Thyroid gland (tissue), 4 donors: ENCODE measurements around the gene TBC1D22B. TPM values are rescaled to one million over a fixed set of nuclear protein-coding genes. Genes with fewer than 3 reads are reported as not detected.
"Not testable (repeated sequence)": the region's sequence is repeated elsewhere in the genome, so short reads cannot be mapped to it uniquely, and the experiment has no call there.

Experiments used
- DNase-seq, 2 donors: peaks; one replicate each; pipeline ENCODE4 v3.0.0-alpha.2; 2019
- H3K27ac ChIP-seq, 3 donors: fragments of 200-600 bp; sonication (generic); 1 replicate in 2 of 3; 2 replicates in 1 of 3; pipeline ENCODE4 v1.5.1; 2016 to 2019; ENCODE audit warnings: mild to moderate bottlenecking in 1 of 3, moderate library complexity in 1 of 3
- H3K27me3 ChIP-seq: fragments of 200-600 bp; sonication (generic); one replicate; pipeline ENCODE4 v1.5.1; 2019
- H3K36me3 ChIP-seq, 2 donors: fragments of 200-600 bp; sonication (generic); one replicate each; pipeline ENCODE4 v1.5.1; 2016 to 2019
- H3K4me1 ChIP-seq, 2 donors: fragments of 200-600 bp; sonication (generic); one replicate each; pipeline ENCODE4 v1.5.1; 2017 to 2019
- H3K4me3 ChIP-seq, 3 donors: fragments of 200-600 bp; sonication (generic); replicated peaks in 1 of 3; 1 replicate in 2 of 3; 2 replicates in 1 of 3; pipeline ENCODE4 v1.5.1; 2016; ENCODE audit warnings: mild to moderate bottlenecking in 1 of 3
- H3K9me3 ChIP-seq: fragments of 200-600 bp; sonication (generic); one replicate; pipeline ENCODE4 v1.5.1; 2017
- POLR2A ChIP-seq, 2 donors: fragments of 450-650 bp; IDR thresholded peaks; one replicate each; pipeline ENCODE4 v1.6.1; 2017; ENCODE audit warnings: antibody characterized with exemption in 2 of 2, mild to moderate bottlenecking in 2 of 2, moderate library complexity in 1 of 2
- WGBS, 2 donors: methylation state at CpG; one replicate each; pipeline ENCODE4 v1.1.5; 2017; 5-methylcytosine and 5-hydroxymethylcytosine counted together
- intact Hi-C: fragments of 100-400 bp; cut with DNase I; formaldehyde crosslinking; loops from one replicate; pipeline ENCODE4 v1.15.1; 2023
- total RNA-seq, 4 donors: library from RNA; depleted of rRNA; stranded (reverse); fragments of >200 nt; gene quantifications; one replicate each; pipeline ENCODE4 v1.2.3, GENCODE V29; 2016
- TF ChIP-seq, protein P1 (sequence below), 6 experiments: fragments of 200-600 bp in 3 of 6; fragments of 450-650 bp in 3 of 6; sonication (generic) in 3 of 6; IDR thresholded peaks; one replicate each; pipeline ENCODE4 v1.5.1; 2016 to 2019; ENCODE audit warnings: antibody characterized with exemption in 6 of 6, mild to moderate bottlenecking in 2 of 6, inconsistent platforms in 1 of 6, moderate library complexity in 1 of 6

Gene TBC1D22B
- total RNA-seq, 4 donors from 2014 or later: 11.5 to 15.7 (median 14.2) TPM

DNA sequence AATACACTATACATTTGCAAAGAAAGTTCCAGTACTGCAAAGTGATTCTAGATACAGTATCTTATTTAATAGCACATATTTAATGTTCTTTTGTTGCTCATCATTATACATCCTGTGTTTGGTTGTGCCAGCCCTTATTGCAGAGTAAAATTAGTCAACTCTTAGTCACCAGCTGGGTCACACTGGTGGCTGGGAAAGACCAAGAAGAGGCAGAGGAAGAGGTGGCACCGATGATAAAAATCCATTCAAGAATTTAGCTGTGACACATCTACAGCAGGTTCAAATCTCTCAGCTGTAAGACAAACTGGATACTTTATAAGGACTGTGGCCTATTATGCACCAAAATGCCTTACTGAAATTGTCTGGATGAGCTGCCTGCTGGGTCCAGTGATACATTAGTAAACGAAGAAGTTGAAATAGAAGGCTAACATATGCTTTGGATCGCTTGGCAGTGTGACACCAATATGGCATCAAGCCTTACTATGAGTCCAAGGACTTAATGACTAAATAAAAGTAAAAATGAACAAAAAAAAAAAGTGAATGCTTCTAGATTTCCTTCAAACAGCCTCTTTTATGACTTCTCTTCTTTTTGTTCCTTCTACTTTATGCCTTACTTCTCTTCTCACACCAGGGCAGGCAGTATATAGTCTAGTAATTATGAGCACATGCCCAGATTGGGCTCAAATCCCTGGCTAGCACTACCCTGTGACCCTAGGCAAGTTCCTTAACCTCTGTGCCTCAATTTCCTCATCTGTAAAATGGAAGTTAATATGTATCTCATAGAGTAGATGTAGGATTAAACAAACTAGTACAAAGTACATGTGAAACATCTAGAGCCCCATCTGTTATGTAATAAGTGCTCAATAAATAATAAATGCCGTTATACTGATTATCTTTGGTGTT is 66.8 kb downstream of the TBC1D22B start:
- intact Hi-C loops: loop anchor here (5.0 kb wide), 1 partner anchor 368 kb away; no protein-coding TSS in a partner anchor
- Histone ChIP-seq H3K27me3 (no peaks in the 10 kb centered on the region), H3K27ac (no peak overlapping the region), H3K4me3 (no peak overlapping the region), H3K4me1 (peaks cover 0 to 5% of the 10 kb centered on the region in 2 donors), H3K9me3 (no peaks in the 10 kb centered on the region), H3K36me3 (peaks cover 2 to 13% of the 10 kb centered on the region in 2 donors)
- TF ChIP-seq, protein P1, sequence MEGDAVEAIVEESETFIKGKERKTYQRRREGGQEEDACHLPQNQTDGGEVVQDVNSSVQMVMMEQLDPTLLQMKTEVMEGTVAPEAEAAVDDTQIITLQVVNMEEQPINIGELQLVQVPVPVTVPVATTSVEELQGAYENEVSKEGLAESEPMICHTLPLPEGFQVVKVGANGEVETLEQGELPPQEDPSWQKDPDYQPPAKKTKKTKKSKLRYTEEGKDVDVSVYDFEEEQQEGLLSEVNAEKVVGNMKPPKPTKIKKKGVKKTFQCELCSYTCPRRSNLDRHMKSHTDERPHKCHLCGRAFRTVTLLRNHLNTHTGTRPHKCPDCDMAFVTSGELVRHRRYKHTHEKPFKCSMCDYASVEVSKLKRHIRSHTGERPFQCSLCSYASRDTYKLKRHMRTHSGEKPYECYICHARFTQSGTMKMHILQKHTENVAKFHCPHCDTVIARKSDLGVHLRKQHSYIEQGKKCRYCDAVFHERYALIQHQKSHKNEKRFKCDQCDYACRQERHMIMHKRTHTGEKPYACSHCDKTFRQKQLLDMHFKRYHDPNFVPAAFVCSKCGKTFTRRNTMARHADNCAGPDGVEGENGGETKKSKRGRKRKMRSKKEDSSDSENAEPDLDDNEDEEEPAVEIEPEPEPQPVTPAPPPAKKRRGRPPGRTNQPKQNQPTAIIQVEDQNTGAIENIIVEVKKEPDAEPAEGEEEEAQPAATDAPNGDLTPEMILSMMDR (IDR thresholded peaks at IDR 0.05): no peak
- no peak for TF ChIP-seq POLR2A (IDR thresholded peaks at IDR 0.05)
- WGBS, 2 donors: 64 to 69% methylated on average over 4 of the region's 4 CpGs
- DNase-seq: no peak

DNA sequence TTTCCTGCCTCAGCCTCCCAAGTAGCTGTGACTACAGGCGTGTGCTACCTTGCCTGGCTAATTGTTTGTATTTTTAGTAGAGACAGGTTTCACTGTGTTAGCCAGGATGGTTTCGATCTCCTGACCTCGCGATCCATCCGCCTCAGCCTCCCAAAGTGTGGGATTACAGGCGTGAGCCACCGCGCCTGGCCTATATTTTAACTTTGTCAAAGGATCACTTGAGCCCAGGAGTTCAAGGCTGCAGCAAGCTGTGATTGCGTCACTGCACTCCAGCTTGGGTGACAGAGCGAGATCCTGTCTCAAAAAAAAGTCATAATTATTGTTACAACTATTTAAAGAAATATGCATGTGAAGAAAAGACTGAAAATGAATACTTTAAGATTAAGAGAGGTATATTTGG is 72.8 kb downstream of the TBC1D22B start:
- DNase-seq, H3K27ac ChIP-seq, H3K9me3 ChIP-seq, intact Hi-C loops, H3K36me3 ChIP-seq, H3K4me1 ChIP-seq, H3K4me3 ChIP-seq, H3K27me3 ChIP-seq: not testable (repeated sequence)
- 95 to 98% methylated on average over 10 of the region's 10 CpGs for WGBS, 2 donors

DNA sequence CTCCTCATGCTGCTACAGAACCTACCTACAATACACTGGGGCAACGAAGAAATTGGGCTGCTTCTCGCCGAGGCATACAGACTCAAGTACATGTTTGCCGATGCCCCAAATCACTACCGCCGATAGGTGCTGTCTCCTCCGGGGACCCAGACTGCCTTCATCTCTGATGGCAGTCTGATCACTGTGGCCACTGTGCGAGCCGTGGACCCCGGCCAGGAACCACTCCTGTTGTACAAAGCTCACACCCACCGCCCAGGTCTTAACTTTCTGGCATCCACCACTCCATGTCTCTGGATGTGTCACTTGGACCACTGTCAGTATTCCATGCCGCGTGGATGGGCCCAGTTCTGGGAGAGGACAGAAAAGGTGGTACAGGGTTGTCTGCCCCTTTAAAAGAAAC is 73.5 kb downstream of the TBC1D22B start:
- H3K36me3 ChIP-seq: peaks cover 4 to 8% of the 10 kb centered on the region in 2 donors
- no peaks in the 10 kb centered on the region for H3K27me3 ChIP-seq
- TF ChIP-seq POLR2A (IDR thresholded peaks at IDR 0.05): no peak
- TF ChIP-seq, protein P1 (IDR thresholded peaks at IDR 0.05): no peak
- intact Hi-C loops: no loop called here
- no peaks in the 10 kb centered on the region for H3K9me3 ChIP-seq
- no peak overlapping the region for H3K27ac ChIP-seq
- H3K4me3 ChIP-seq: no peak overlapping the region
- DNase-seq: no peak
- H3K4me1 ChIP-seq: no peaks in the 10 kb centered on the region
- WGBS, 2 donors: 95 to 97% methylated on average over 13 of the region's 13 CpGs

GRCh38 chr6:37332894-37333293 is 75.3 kb downstream of the TBC1D22B start:
- Histone ChIP-seq H3K4me3 (no peak overlapping the region), H3K27ac (no peak overlapping the region), H3K4me1 (no peaks in the 10 kb centered on the region), H3K27me3 (no peaks in the 10 kb centered on the region), H3K36me3 (peaks cover 4 to 8% of the 10 kb centered on the region in 2 donors), H3K9me3 (no peaks in the 10 kb centered on the region)
- 92 to 93% methylated on average over 1 of the region's 1 CpG for WGBS, 2 donors
- TF ChIP-seq, protein P1 (IDR thresholded peaks at IDR 0.05): no peak
- no peak for TF ChIP-seq POLR2A (IDR thresholded peaks at IDR 0.05)
- no peak for DNase-seq
- intact Hi-C loops: no loop called here

DNA sequence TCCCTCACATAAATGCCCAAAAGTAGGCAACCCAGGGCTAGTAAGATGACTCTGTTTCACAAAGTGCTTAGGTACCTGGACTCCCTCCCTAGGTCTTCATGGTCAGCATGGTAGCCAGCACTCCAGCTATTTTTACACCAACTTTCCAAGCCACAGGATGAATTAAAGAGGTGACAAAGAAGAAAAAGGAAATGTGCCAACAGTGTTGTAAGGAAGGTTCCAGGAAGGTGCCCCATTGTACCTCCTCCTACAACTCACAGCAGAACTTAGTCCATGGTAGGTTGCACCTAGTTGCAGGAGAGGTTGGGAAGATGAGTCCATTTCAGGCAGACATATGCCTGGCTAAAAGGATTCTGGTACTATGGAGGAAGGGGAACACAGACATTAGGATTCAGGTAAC is 76.5 kb downstream of the TBC1D22B start:
- H3K27ac ChIP-seq: no peak overlapping the region
- no peaks in the 10 kb centered on the region for H3K9me3 ChIP-seq
- no peak for TF ChIP-seq POLR2A (IDR thresholded peaks at IDR 0.05)
- TF ChIP-seq, protein P1 (IDR thresholded peaks at IDR 0.05): no peak
- intact Hi-C loops: no loop called here
- no peak overlapping the region for H3K4me3 ChIP-seq
- H3K27me3 ChIP-seq: no peaks in the 10 kb centered on the region
- H3K36me3 ChIP-seq: peaks cover 4 to 8% of the 10 kb centered on the region in 2 donors
- no peak for DNase-seq
- H3K4me1 ChIP-seq: no peaks in the 10 kb centered on the region

GRCh38 chr6:37338317-37338716 is 80.7 kb downstream of the TBC1D22B start:
- H3K36me3 ChIP-seq, H3K4me3 ChIP-seq, intact Hi-C loops, H3K9me3 ChIP-seq, DNase-seq, H3K27me3 ChIP-seq, H3K4me1 ChIP-seq, H3K27ac ChIP-seq: not testable (repeated sequence)
- 98% methylated on average over 3 of the region's 3 CpGs for WGBS, 2 donors
